Motor neuron (in vitro differentiated cells): ENCODE results near the gene ASF1B. TPM values are rescaled to one million over a fixed set of nuclear protein-coding genes. Genes with fewer than 3 reads are reported as not detected.

ENCODE experiments used
- total RNA-seq, 8 experiments: library from RNA; unstranded; fragments of 300-600 nt; gene quantifications; 2 replicates each; pipeline versions ENCODE4 v1.2.3 to v1.2.4, GENCODE V29; 2022

Gene ASF1B
- total RNA-seq, 8 experiments from 2014 or later = 0.54 to 21.5 (median 1.2) TPM

Other genes starting within 250 kb of the ASF1B start
- 1 to 10 TPM in 7 of 8 experiments, under 1 TPM in 1; 0.51 to 5.2 (median 3.2) TPM for gene BRME1, start 230.5 kb downstream of the ASF1B start, total RNA-seq
- 10 to 100 TPM in 4 of 8 experiments, 1 to 10 TPM in 4; 7.6 to 32.5 (median 10.1) TPM for gene CC2D1A, start 230.4 kb downstream of the ASF1B start, total RNA-seq
- 1 to 10 TPM in 3 of 8 experiments, under 1 TPM in 5; 0.16 to 1.4 (median 0.89) TPM for gene PODNL1, start 198.2 kb downstream of the ASF1B start, total RNA-seq
- gene DCAF15, start 184.1 kb downstream of the ASF1B start, total RNA-seq = 10 to 100 TPM in 7 of 8 experiments, 1 to 10 TPM in 1; 8.4 to 46.5 (median 22.9) TPM
- 10 to 100 TPM in 4 of 8 experiments, 1 to 10 TPM in 4; 1.9 to 21.2 (median 8.7) TPM for gene RFX1, start 130.3 kb downstream of the ASF1B start, total RNA-seq
- not detected for gene RLN3, start 108.4 kb downstream of the ASF1B start, total RNA-seq
- gene IL27RA, start 104.8 kb downstream of the ASF1B start, total RNA-seq = 1 to 10 TPM; 1.0 to 4.5 (median 2.0) TPM
- gene PALM3, start 74.5 kb downstream of the ASF1B start, total RNA-seq = 1 to 10 TPM in 6 of 8 experiments, under 1 TPM in 2; 0.22 to 5.3 (median 1.9) TPM
- 1 to 10 TPM in 7 of 8 experiments, under 1 TPM in 1; 0.51 to 7.6 (median 2.1) TPM for gene MISP3, start 63.8 kb downstream of the ASF1B start, total RNA-seq
- 1 to 10 TPM in 2 of 8 experiments, under 1 TPM in 5, not detected in 1; 0.21 to 2.6 (median 0.46) TPM for gene C19orf67, start 50.8 kb downstream of the ASF1B start, total RNA-seq
- gene SAMD1, start 45.8 kb downstream of the ASF1B start, total RNA-seq = 10 to 100 TPM; 14.1 to 51.5 (median 39.2) TPM
- gene PRKACA, start 18.8 kb downstream of the ASF1B start, total RNA-seq = 10 to 100 TPM; 15.9 to 51.5 (median 31.9) TPM
- gene ADGRL1, start 69.6 kb upstream of the ASF1B start, total RNA-seq = 10 to 100 TPM; 26.8 to 40.7 (median 33.2) TPM
- gene ADGRE5, start 244.9 kb upstream of the ASF1B start, total RNA-seq = 10 to 100 TPM in 3 of 8 experiments, 1 to 10 TPM in 2, under 1 TPM in 3; 0.63 to 33.8 (median 1.5) TPM